ENCODE data around the gene CAMK1G. TPM values are rescaled to one million over a fixed set of nuclear protein-coding genes. Genes with fewer than 3 reads are reported as not detected.

CAMK1G gene
- total RNA-seq, 2 experiments from 2014 or later, result not detected

DNA sequence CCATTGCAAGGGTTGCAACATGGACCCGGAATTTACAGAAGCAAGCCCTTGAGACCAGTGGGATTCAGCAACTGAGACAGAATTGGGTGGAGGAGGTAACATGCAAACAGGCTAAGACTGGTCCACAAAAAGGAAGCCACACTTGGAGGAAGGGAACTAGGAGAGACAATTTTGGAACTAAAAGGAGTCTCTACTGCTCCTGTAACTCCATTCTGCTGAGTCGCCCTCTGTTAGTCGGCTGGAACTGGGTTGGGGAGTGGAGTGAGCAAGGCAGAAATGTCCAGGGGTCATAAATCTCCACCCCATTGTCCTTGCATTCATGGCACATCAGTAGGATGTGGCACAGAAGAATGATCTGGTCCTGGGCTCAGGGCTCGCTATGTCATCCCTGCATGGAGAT, 63.6 kb downstream of the CAMK1G start:
- Mint-ChIP-seq H3K9me3 (no peaks in the 10 kb centered on the region), H3K4me1 (peaks cover 16% of the 10 kb centered on the region), H3K36me3 (no peaks in the 10 kb centered on the region), H3K27ac (no peak overlapping the region), H3K4me3 (no peak overlapping the region), H3K27me3 (no peaks in the 10 kb centered on the region)
- no peak for DNase-seq

DNA sequence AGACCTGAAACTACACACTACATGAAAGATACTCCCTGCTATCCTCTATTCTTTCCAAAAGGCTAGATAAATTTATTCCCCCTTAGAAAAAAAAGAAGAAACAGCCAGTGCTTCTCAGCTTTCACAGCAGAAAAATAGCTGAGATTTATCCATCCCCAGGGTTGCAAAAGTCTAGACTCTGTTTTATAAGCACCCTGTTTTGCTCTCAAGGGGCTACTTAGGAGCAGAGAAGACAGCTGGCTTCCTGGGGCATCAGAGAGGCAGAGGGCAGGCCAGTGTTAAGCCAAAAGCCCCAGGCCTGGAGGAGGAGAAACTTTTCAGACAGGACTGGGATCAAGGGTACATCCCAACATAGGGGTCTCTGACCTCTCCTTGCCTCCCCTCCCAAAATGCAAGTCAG, 64.8 kb downstream of the CAMK1G start:
- H3K9me3 Mint-ChIP-seq, result no peaks in the 10 kb centered on the region
- no peak for DNase-seq
- H3K4me3 Mint-ChIP-seq, result no peak overlapping the region
- H3K36me3 Mint-ChIP-seq, result no peaks in the 10 kb centered on the region
- no peak overlapping the region for H3K27ac Mint-ChIP-seq
- no peaks in the 10 kb centered on the region for H3K27me3 Mint-ChIP-seq
- peaks cover 26% of the 10 kb centered on the region for H3K4me1 Mint-ChIP-seq

DNA sequence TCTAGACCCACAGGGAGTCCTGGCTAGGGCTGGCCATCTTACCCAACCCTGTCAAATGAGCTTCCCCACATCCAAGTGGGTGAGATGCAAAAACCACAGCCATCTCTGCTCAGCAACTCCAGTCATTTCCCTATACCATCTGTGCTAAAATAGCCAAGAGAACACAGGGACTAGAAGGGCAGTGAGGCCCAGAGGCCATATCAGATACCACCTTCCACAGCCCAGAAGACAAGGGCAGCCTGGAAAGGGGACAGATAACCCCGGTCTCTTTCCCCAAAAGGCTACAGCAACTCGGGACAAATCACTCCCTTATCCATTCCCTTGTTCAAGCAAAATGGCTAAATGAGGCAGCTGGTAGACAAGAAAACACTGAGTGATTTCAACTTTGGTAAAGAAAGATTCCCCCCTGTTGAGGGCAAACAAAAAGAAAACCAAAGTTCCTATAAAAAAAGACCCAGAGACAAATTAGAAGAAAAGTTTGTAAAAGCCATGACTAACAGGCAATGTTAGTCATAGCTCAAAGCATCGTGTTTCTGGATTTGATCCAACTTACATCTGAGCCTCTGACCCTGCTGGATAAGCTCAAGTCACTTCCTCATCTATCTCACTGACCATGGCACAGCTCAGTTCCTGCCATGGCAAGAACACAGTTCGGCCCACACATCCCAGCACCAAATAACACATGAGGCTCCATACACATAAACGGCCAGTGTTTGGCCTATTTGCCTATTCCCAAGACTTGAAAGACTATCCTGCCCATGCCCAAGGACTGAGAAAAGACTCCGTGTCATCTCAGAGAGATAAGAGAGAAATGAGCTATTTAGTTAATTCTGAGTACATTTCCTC, 65.6 kb downstream of the CAMK1G start:
- H3K9me3 Mint-ChIP-seq, result no peaks in the 10 kb centered on the region
- H3K27ac Mint-ChIP-seq, result no peak overlapping the region
- no peak overlapping the region for H3K4me3 Mint-ChIP-seq

DNA sequence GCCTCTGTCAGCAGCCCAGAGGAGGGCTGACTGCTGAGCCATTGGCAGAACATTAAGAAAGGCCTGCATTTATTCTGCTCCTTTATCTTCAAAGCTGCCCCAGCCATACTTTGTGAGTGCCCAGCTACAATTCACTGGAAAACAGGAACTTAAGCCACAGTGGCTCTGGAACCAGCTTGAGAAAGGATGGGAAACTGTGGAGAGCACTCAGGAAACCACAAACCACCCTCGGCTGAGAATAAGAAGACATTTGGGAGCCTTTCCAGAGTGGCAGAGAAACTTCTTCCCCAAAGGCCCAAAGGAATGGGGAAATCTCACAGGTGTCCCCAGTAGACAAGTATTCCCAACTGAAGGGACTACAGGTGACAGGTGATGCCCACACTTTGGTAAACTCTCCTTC, 66.9 kb downstream of the CAMK1G start:
- no peak overlapping the region for H3K4me3 Mint-ChIP-seq
- DNase-seq, result no peak
- H3K27ac Mint-ChIP-seq, result no peak overlapping the region

More for the DNA sequence above, 65.6 kb downstream of the CAMK1G start:
- H3K36me3 Mint-ChIP-seq, result no peaks in the 10 kb centered on the region
- no peaks in the 10 kb centered on the region for H3K27me3 Mint-ChIP-seq
- no peak for DNase-seq
- H3K4me1 Mint-ChIP-seq, result peaks cover 30% of the 10 kb centered on the region

DNA sequence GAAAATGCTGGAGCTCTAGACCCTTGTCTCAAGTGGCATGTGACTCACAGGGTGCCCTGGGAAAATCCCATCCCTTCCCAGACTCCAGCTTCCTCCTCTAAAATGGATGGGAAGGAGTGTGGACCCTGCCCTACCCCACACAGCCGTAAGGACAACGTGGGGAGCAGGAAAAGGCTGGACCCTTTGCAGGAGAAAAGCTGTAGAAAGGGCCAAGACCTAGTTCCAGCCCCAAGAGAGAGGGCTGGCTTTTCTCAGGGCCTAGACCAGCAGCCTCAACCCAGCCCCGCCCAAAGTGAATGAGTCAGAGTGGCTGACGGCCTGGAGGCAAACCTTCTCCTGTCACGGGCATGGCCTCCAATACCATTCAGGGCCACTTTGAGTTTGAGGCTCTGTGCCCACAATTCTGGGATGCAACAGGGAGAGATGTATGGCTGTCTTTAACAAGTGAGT, 67.6 kb downstream of the CAMK1G start:
- Mint-ChIP-seq H3K4me1 (peaks cover 30% of the 10 kb centered on the region), H3K27ac (no peak overlapping the region), H3K9me3 (no peaks in the 10 kb centered on the region), H3K36me3 (no peaks in the 10 kb centered on the region), H3K4me3 (no peak overlapping the region), H3K27me3 (no peaks in the 10 kb centered on the region)
- DNase-seq, result peak; percentile 53

More for the DNA sequence above, 66.9 kb downstream of the CAMK1G start:
- Mint-ChIP-seq H3K27me3 (no peaks in the 10 kb centered on the region), H3K4me1 (peaks cover 30% of the 10 kb centered on the region), H3K36me3 (no peaks in the 10 kb centered on the region), H3K9me3 (no peaks in the 10 kb centered on the region)

DNA sequence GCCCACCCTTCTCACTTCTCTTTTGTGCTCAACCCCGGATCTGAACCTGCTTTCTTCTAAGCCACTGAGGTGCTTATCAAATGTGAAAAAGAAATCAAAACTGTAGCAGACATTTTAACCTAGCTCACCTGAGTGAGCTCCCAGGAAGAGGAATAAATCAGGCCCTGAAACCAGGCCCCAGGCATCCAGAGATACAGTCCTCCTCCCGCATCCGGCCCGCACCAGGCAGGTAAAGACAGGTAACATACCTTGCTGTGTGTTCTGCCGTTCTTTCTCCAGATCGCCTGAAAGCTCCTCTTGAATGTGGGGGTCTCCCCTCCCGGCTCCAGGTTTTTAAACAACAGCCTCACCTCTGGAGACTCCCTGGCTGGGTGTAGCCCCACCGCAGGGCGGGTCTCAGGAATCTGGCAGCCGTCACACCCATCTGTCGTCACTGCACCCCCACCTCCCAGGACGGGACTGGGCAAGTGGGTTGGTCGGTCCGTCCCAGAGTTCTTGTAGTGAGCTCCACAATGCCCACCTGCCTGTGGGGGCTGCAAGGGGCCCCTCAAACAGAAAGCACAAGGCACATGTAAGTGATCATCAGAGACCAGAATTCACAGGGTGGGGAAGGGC, 68.7 kb downstream of the CAMK1G start, which contains the start of gene LAMB3:
LAMB3 (minus strand) TSS at position 305 of the 615 bp plus-strand sequence. CDS start 1,481 bp downstream, outside the sequence.
- peaks cover 30% of the 10 kb centered on the region for H3K4me1 Mint-ChIP-seq
- H3K36me3 Mint-ChIP-seq, result no peaks in the 10 kb centered on the region
- H3K27me3 Mint-ChIP-seq, result no peaks in the 10 kb centered on the region
- no peaks in the 10 kb centered on the region for H3K9me3 Mint-ChIP-seq
- no peak within 1 kb of the TSS for H3K27ac Mint-ChIP-seq
- no peak within 1 kb of the TSS for H3K4me3 Mint-ChIP-seq
- no peak for DNase-seq

DNA sequence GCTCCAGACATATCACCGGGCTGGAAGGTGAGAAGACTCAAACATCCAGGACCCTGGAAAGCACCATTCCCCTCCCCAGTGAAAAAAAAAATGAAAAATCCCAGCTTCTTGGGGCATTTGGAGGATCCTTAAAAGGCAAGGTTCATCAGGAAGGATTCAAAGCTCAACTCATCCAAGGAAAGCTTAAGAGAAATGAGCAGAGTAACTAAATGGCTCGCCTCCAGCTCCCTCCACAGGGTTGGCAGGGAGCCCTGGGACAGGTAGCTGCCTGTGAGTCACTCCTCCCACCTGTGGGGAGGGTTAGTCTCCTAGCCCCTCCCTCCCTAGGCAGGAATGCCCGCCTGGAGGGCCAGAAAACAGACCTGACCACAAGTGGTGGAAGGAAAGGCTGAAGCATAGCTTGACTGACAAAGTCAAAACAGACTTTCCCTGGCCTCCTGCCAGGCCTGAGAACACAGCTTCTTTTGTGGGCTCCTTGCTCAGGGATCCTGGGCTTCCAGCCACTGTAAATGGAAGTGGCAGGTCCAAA, 69.4 kb downstream of the CAMK1G start:
- Mint-ChIP-seq H3K4me3 (no peak overlapping the region), H3K36me3 (no peaks in the 10 kb centered on the region), H3K27ac (no peak overlapping the region), H3K4me1 (peaks cover 30% of the 10 kb centered on the region), H3K9me3 (no peaks in the 10 kb centered on the region), H3K27me3 (no peaks in the 10 kb centered on the region)
- peak; percentile 63 for DNase-seq

GRCh38 chr1:209653915-209654351, 70.4 kb downstream of the CAMK1G start:
- Mint-ChIP-seq H3K36me3 (no peaks in the 10 kb centered on the region), H3K4me3 (no peak overlapping the region)

GRCh38 chr1:209655411-209656231, 72.1 kb downstream of the CAMK1G start:
- Mint-ChIP-seq H3K4me3 (no peak overlapping the region), H3K4me1 (peaks cover 32% of the 10 kb centered on the region), H3K27ac (no peak overlapping the region), H3K9me3 (no peaks in the 10 kb centered on the region), H3K27me3 (peaks cover 11% of the 10 kb centered on the region), H3K36me3 (no peaks in the 10 kb centered on the region)
- DNase-seq, result no peak

More at GRCh38 chr1:209653915-209654351, 70.4 kb downstream of the CAMK1G start:
- H3K27me3 Mint-ChIP-seq, result peaks cover 5% of the 10 kb centered on the region
- no peak for DNase-seq
- H3K9me3 Mint-ChIP-seq, result no peaks in the 10 kb centered on the region
- H3K4me1 Mint-ChIP-seq, result peaks cover 30% of the 10 kb centered on the region
- no peak overlapping the region for H3K27ac Mint-ChIP-seq

DNA sequence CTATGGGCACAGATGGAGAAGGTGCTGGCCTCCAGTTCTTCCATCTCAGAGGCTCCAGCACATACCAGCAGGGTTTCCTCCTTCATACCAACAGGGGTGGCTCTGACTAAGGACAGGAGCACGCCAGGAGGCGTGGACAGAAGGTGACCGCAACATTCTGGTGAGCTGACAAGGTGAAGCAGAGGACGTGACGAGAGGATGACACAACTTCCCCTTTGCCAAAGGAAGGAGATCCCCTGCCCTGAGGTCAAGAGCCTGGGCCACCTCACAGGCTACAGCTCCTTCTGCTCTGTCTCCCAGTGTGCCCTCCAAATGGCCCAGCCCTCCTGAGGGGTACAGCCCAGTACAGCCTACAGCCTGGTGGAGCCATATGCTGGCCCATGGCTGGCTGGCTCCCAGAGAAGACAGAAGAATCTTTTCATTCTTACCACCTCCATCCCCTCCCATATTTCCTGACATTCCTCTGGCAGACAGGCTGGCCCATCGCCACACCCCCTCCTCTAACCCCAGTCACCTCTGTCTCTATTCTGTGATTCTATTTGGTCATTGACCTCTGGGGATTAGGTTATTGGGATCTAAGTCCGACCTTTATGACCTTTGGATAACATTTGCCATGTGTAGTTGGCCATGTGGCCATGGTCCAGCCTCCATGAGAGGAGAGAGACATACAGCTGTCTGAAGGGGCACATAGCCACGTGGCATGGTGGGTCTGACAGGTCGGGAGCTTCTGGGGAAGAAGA, 73.8 kb downstream of the CAMK1G start:
- peaks cover 11% of the 10 kb centered on the region for H3K27me3 Mint-ChIP-seq
- peaks cover 23% of the 10 kb centered on the region for H3K4me1 Mint-ChIP-seq
- H3K4me3 Mint-ChIP-seq, result no peak overlapping the region
- DNase-seq, result no peak
- no peaks in the 10 kb centered on the region for H3K36me3 Mint-ChIP-seq
- H3K27ac Mint-ChIP-seq, result no peak overlapping the region
- no peaks in the 10 kb centered on the region for H3K9me3 Mint-ChIP-seq

DNA sequence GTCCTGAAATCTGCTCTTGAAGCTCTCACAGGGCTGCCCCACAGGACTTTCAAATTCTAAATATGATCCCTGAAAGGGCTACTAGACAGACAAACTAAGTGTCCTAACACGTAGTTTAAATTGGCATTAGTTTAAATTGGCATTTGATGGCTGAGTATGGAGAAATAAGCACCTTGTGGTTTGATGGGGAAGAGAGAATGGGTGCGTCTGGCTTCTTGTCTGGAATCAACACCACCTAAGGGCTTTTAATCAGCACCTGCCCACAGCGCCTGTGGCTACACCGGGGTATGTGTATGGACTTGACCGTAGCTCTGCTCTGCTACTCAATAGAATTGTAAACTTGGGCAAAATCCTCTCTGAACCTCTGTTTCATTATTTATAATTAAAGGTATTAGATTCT, 74.4 kb downstream of the CAMK1G start:
- H3K4me1 Mint-ChIP-seq, result peaks cover 17% of the 10 kb centered on the region
- H3K9me3 Mint-ChIP-seq, result no peaks in the 10 kb centered on the region
- DNase-seq, result no peak
- H3K27ac Mint-ChIP-seq, result no peak overlapping the region
- H3K36me3 Mint-ChIP-seq, result no peaks in the 10 kb centered on the region
- peaks cover 11% of the 10 kb centered on the region for H3K27me3 Mint-ChIP-seq
- H3K4me3 Mint-ChIP-seq, result no peak overlapping the region

GRCh38 chr1:209659909-209660308, 76.4 kb downstream of the CAMK1G start:
- H3K36me3 Mint-ChIP-seq, result no peaks in the 10 kb centered on the region
- H3K4me3 Mint-ChIP-seq, result no peak overlapping the region
- DNase-seq, result no peak
- no peak overlapping the region for H3K27ac Mint-ChIP-seq
- H3K9me3 Mint-ChIP-seq, result no peaks in the 10 kb centered on the region
- peaks cover 9% of the 10 kb centered on the region for H3K4me1 Mint-ChIP-seq
- H3K27me3 Mint-ChIP-seq, result peaks cover 11% of the 10 kb centered on the region

GRCh38 chr1:209661071-209661470, 77.6 kb downstream of the CAMK1G start:
- Mint-ChIP-seq H3K27ac (no peak overlapping the region), H3K4me3 (no peak overlapping the region), H3K27me3 (peaks cover 11% of the 10 kb centered on the region), H3K36me3 (no peaks in the 10 kb centered on the region), H3K4me1 (peaks cover 9% of the 10 kb centered on the region), H3K9me3 (no peaks in the 10 kb centered on the region)
- DNase-seq, result no peak

- no peaks in the 10 kb centered on the region for H3K36me3 Mint-ChIP-seq
- H3K4me3 Mint-ChIP-seq, result no peak overlapping the region
- H3K27ac Mint-ChIP-seq, result no peak overlapping the region
- peaks cover 11% of the 10 kb centered on the region for H3K27me3 Mint-ChIP-seq
- no peak for DNase-seq
- peaks cover 9% of the 10 kb centered on the region for H3K4me1 Mint-ChIP-seq
- no peaks in the 10 kb centered on the region for H3K9me3 Mint-ChIP-seq
Measured at GRCh38 chr1:209662879-209663327, 79.4 kb downstream of the CAMK1G start.
